Stimulated activated CD8-positive, alpha-beta memory T cell treated with anti-CD3 and anti-CD28 coated beads, Interleukin-12 subunit alpha, Interleukin-12 subunit beta, amount 100 ng/mL, for 24 hours (primary cell): Measurements from ENCODE around the gene KCNAB3.

Source experiments
- DNase-seq: peaks from one replicate; pipeline ENCODE4 v3.0.0-alpha.2; 2020; ENCODE audit errors: extremely low read depth

KCNAB3 gene

DNA sequence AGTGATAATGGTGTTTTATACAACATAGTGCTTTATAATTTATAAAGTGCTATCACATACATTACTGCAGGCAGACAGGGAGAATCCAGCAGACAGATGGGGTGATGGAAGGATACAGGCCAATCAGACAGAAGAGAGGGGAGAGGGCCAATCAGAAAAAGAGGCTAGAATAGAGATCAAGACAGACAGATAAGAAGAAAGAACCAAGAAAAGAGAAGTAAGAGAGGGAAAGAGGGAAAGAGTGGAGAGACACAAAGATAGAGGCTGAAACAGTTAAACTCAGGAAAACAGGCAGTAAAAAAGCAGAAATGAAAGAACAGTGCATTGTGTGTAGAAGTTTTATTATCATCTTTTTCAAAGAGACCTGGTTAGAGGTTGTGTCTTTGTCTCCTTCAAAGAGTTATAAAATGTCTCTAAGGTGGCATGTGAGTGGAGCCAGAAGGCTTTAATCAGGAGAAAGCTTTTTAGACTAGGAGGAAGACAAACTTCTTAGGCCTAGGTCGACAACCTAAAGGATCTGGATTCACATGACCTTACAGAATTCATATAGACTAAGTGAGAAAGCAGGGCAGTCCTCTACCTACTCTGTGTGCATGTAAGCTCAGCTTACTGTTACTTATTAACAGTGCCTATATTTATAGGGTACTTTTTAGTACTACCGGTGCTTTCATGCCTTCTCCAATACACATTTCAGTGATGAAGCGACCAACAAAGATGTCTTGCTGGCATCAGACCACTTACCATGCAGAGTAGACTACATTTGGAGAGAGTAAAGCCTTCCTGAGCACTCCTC, 49.4 kb downstream of the KCNAB3 start:
- no peak for DNase-seq

DNA sequence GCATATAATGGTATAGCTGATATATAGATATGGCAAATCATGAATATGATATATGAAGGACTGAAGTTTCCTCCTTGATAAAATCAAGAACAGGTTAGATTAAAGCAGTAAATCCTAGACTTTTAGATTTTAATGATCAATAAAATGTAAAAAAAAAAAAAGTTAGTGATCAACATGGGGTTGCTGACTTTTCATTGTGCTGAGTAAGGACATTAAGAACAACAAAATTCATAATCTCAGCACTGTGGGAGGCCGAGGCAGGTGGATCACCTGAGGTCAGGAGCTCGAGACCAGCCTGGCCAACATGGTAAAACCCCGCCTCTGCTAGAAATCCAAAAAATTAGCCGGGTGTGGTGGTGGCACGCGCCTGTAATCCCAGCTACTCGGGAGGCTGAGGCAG, 51.4 kb downstream of the KCNAB3 start:
- no peak for DNase-seq

DNA sequence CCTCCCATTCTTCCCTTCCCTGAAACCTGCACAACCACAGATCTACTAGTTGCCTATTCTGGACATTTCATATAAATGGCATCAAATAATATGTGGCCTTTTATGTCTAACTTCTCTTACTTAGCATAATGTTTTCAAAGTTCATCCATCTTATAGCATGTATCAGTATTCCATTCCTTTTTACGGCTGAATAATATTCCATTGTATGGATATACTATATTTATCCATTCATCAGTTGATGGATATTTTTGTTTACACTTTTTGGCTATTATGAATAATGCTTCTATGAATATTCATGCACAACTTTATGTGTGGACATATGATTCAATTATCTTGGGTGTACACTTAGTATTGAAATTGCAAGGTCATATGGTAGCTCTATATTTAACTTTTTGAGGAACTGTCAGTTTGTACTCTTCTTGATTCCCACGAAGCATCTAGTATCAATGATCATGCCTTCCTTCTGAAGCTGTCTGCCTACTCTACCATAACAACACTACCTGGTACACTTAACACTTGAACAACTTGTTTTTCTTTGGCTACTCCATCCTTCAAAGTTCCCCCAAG, 53.8 kb downstream of the KCNAB3 start:
- no peak for DNase-seq

DNA sequence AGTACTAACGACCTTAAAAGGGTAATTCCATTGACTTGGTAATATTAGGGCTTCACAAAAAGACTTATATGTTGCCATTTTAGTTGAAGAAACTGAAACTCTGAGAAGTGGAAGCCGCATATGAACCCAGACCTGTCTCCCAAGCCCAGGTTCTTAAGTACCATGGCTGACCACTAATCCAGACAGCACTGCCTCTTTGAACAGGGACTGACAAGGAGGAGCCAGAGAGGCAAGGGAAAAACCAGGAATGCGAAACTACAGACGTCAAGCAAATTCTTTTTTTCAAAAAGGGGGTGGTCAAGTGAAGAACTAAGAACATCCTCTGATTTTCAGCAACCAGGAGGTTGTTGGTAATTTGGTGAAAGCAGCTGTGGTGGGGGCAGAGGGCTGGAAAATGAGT, 56.6 kb downstream of the KCNAB3 start:
- DNase-seq, result no peak
